Left colon (tissue), 2 donors: ENCODE measurements around the gene UNC5CL. TPM values are rescaled to one million over a fixed set of nuclear protein-coding genes. Genes with fewer than 3 reads are reported as not detected.
"Not testable (repeated sequence)": the region's sequence is repeated elsewhere in the genome, so short reads cannot be mapped to it uniquely, and the experiment has no call there.

Experiments
- ATAC-seq: fragments of 200-7000 bp; cut with Tn5 transposase; one replicate; pipeline ENCODE4 v1.9.1; 2020; ENCODE audit warnings: mild to moderate bottlenecking, moderate library complexity
- DNase-seq, 2 donors: peaks; one replicate each; pipeline ENCODE4 v3.0.0-alpha.2; 2020
- intact Hi-C, 2 donors: fragments of 100-400 bp; cut with DNase I in 1 of 2; cut with micrococcal nuclease in 1 of 2; formaldehyde crosslinking; loops; one replicate each; pipeline versions ENCODE4 v1.11.2 to v1.14.0; 2022; cut with DNase I, micrococcal nuclease
- total RNA-seq, 2 donors: library from RNA; stranded (reverse); fragmentation: NEBNext Ultra II Directional; extraction: Animal tissue kit (Norgen Biotek cat#: 25700); gene quantifications; one replicate each; pipeline ENCODE4 v1.2.1, GENCODE V29; 2021
- donor health status: DM: no; HTN: no; CAD: no.
- donor health status: DM: yes; HTN: yes; CAD: no.

Gene UNC5CL
- total RNA-seq, 2 donors from 2014 or later, result 2.2 to 6.6 TPM

DNA sequence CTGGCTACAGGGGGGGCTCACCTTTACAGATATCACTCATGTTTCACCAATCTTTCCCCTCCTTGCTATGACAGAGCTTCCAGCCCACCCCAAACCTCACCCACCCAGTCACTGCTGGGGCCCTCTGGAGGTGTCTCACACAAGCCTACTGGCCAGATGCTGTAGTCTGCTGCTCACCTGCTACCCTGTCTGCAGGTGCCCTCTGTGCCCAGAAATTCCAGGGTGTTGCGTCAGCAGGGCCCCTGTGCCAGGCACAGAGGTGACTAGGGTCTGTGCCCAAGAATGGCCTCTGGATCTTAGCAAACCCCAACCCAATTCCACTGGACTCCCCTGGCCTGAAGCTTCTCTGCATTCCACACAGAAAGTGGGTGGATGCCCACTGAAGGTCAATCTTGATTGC is 21.4 kb downstream of the UNC5CL start:
- ATAC-seq (no peak), DNase-seq (no peak)
- intact Hi-C loops, result no loop called here

- ATAC-seq, intact Hi-C loops, DNase-seq: not testable (repeated sequence)
Measured at GRCh38 chr6:41015860-41016259, 23.2 kb downstream of the UNC5CL start.

GRCh38 chr6:41014780-41015179 is 24.2 kb downstream of the UNC5CL start:
- ATAC-seq (no peak), DNase-seq (no peak)
- intact Hi-C loops, result no loop called here

GRCh38 chr6:41013466-41014153 is 25.4 kb downstream of the UNC5CL start:
- intact Hi-C loops, result no loop called here
- no peak for DNase-seq
- ATAC-seq, result no peak

GRCh38 chr6:41011673-41012072 is 27.3 kb downstream of the UNC5CL start:
- intact Hi-C loops, result no loop called here
- no peak for DNase-seq
- ATAC-seq, result no peak

- no peak for DNase-seq
- intact Hi-C loops, result loop anchor here in 1 of 2 donors (10.0 kb wide), 1 partner anchor 55 kb away; no protein-coding TSS in a partner anchor
- ATAC-seq, result no peak
Measured at GRCh38 chr6:41009669-41010068, 29.4 kb downstream of the UNC5CL start.

- no peak for ATAC-seq
- no peak for DNase-seq
- intact Hi-C loops, result loop anchor here in 1 of 2 donors (10.0 kb wide), 1 partner anchor 57 kb away; no protein-coding TSS in a partner anchor
Measured at GRCh38 chr6:41008011-41008410, 31.0 kb downstream of the UNC5CL start.

DNA sequence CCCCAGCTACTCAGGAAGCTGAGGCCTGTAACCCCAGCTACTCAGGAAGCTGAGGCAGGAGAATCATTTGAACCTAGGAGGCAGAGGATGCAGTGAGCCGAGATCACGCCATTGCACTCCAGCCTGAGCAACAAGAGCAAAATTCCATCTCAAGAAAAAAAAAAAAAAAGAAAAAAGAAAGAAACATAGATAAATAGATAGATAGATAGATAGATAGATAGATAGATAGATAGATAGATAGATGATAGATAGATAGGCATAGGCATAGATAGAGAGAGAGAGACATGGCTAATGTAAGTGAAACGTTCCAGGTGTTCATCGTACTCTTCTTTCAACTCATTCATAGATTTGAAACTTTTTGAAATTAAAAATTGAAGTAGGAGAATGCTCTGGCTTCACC is 32.0 kb downstream of the UNC5CL start:
- intact Hi-C loops, result loop anchor here in 1 of 2 donors (10.0 kb wide), 1 partner anchor 58 kb away; no protein-coding TSS in a partner anchor
- DNase-seq, ATAC-seq: not testable (repeated sequence)

DNA sequence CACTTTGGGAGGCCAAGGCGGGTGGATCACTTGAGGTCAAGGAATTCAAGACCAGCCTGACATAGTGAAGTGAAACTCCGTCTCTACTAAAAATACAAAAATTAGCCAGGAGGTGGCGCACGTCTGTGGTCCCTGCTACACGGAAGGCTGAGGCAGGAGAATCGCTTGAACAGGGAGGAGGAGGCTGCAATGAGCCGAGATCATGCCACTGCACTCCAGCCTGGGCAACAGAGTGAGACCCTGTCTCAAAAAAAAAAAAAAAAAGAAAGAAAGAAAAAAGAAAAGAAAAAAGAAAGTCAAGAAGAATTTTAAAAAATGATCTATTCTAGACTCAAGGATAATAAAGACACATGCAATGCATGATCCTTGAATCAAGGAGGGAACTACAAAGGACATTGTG is 32.8 kb downstream of the UNC5CL start:
- intact Hi-C loops, result loop anchor here in 1 of 2 donors (10.0 kb wide), 1 partner anchor 59 kb away; no protein-coding TSS in a partner anchor
- peak; percentile 83 for ATAC-seq
- DNase-seq, result peak; percentile 51 to 66

GRCh38 chr6:41002168-41002567 is 36.9 kb downstream of the UNC5CL start:
- intact Hi-C loops, result loop anchor here in 1 of 2 donors (10.0 kb wide), 1 partner anchor 63 kb away; no protein-coding TSS in a partner anchor

DNA sequence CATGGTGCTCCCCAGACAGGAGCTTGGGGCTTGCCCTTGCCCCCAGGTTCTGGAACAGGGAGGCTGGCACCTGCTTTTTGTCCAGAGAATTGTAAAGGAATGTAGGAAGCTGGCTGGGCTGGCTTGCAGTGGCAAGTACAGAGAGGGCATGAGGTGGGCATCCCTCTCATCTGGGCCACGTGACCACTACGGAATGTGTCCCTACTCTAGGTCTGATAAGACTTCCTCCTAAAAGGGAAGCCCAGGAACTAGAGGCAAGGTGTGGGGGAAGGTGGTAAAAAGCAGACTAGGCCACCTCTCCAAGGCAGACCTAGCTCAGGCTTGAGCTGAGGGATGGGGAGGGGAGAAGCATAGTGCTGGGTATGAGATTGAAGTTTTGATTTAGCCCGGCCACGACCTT is 38.8 kb downstream of the UNC5CL start:
- intact Hi-C loops, result loop anchor here in 1 of 2 donors (10.0 kb wide), 1 partner anchor 65 kb away; no protein-coding TSS in a partner anchor
- ATAC-seq (no peak), DNase-seq (no peak)

More at GRCh38 chr6:41002168-41002567, 36.9 kb downstream of the UNC5CL start:
- no peak for DNase-seq
- no peak for ATAC-seq

DNA sequence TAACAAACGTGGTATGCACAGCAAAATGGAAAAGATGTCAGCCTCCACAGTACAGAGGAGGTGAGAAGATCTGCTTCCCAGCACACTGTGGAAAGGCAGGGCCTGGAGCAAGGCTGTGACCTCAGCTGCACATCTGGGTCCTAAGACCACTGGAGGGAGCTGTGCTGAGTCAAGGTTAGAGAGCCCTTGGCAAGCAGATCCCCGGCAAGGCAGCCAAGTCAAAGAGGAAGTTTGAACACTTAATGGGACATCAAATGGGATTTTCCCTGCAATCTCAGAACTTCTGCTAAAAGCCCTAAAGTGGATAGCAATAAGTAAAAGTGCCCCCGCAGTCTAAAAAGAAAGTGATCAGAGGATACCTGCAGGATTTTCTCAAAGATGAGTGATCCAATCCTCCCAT is 39.5 kb downstream of the UNC5CL start:
- ATAC-seq, result peak; percentile 65
- intact Hi-C loops, result no loop called here
- peak; percentile 56 to 63 for DNase-seq

GRCh38 chr6:40998661-40999060 is 40.4 kb downstream of the UNC5CL start:
- intact Hi-C loops, result no loop called here
- no peak for ATAC-seq
- DNase-seq, result no peak

- ATAC-seq (peak; percentile 79), DNase-seq (peak in 1 of 2 donors; percentile 58)
- intact Hi-C loops, result no loop called here
Measured at GRCh38 chr6:40997234-40997957, 41.6 kb downstream of the UNC5CL start.

GRCh38 chr6:40996591-40997233 is 42.3 kb downstream of the UNC5CL start:
- intact Hi-C loops, result no loop called here
- ATAC-seq (peak; percentile 58), DNase-seq (no peak)

DNA sequence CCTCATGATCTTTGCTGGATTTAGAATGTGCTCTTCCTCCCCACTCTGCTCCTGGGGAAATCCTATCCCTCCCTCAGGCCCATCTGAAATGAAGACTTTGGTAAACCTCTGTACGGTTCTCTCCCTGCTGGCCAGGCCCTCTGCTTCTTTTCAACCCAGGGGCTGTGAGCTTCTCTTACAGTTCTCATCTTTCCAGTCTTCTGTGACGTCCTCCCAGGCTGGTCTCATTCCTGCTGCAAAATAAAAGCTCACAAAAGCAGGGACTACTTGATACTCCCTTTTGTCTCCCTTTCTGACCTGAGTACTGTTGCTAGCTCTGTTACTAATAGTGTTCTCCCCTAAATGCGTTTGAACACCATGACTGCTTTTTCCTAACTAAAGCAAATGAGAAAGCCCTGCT is 46.3 kb downstream of the UNC5CL start:
- ATAC-seq (no peak), DNase-seq (no peak)
- intact Hi-C loops, result no loop called here

DNA sequence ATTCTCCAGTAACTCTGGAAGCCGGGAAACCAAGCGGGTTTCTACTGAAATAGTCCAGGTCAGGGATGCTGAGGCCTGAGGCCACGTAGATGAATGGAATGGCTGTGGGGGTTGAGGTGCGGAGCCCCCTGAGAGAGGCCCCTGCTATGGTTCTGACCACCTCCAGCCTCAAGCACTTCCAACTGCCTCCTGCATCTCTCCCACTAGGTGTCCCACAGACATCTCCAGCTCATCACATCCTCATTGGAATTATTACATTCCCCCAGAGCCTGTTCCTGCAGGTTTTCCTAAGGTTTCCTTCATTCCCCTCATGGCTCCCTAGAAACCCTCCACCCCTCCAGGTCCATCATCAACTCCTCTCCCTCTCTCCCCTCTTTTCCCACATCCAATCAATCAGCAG is 48.7 kb downstream of the UNC5CL start:
- DNase-seq (no peak), ATAC-seq (no peak)
- intact Hi-C loops, result no loop called here

DNA sequence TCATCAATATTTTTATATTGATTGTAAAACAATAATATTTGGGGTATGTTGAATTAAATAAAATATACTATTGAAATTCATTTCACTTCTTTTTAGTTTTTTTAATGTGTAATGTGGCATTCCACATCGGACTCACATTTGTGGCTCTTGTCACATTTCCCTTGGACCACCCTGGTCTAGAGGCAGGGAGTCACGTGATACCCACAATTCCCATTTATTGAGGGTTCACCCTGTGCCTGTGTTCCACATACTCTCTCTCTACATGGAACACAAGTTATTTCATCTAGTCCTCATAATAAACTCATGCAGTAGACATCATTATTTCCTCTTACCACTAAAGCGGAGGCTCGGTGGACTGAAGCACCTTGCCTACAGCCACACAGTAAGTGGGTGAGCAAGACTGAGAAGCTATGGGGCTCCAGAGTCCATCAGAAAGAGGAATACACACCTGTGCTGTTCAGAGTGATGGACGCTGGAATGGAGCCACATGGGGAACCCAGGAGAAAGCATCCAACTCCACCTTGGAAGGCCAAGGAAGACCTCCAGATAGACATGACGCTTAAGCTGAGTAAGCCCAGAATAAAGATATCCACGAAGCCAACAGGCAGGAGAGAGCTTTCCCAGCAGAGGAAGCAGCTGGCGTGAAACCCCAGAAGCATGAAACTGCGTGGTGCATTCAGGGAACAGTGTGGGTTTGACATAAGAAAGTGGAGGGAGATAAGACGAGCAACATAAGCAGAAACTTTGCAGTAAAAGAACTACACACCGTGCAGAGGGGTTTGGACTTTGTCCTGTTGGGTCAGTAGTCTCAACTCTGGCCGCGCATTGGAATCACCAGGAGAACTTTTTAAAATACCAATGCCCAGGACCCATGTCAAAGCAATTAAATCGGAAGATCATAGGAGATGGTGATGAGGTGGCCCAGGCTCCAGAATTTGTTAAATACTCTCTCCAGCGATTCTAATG is 49.5 kb downstream of the UNC5CL start:
- no peak for DNase-seq
- ATAC-seq, result no peak
- intact Hi-C loops, result no loop called here
